ENCODE measurements around the gene IGLON5. TPM values are rescaled to one million over a fixed set of nuclear protein-coding genes. Genes with fewer than 3 reads are reported as not detected.

The IGLON5 gene
- total RNA-seq, 2 donors from 2014 or later: 12.6 TPM; not detected in 1

- H3K4me3 ChIP-seq: no peak overlapping the region
- 87% methylated on average over 13 of the region's 13 CpGs for WGBS
- no peak for DNase-seq (ENCODE audit: low spot score)
- peaks cover 8% of the 10 kb centered on the region for H3K4me1 ChIP-seq (replicated peaks)
- H3K36me3 ChIP-seq: no peaks in the 10 kb centered on the region
- intact Hi-C loops (cut with DNase I): no loop called here
- TF ChIP-seq POLR2A (IDR thresholded peaks at IDR 0.05): no peak
- TF ChIP-seq POLR2AphosphoS5 (IDR thresholded peaks at IDR 0.05): no peak
- TF ChIP-seq CTCF (IDR thresholded peaks at IDR 0.05): no peak
- no peak overlapping the region for H3K27ac ChIP-seq
- H3K27me3 ChIP-seq (replicated peaks; ENCODE audit: insufficient read depth): no peaks in the 10 kb centered on the region
- H3K9me3 ChIP-seq: no peaks in the 10 kb centered on the region
Measured at GRCh38 chr19:51361239-51361638, 49.8 kb downstream of the IGLON5 start.

- peaks cover 8% of the 10 kb centered on the region for H3K4me1 ChIP-seq (replicated peaks)
- no peaks in the 10 kb centered on the region for H3K36me3 ChIP-seq
- TF ChIP-seq POLR2A (IDR thresholded peaks at IDR 0.05): no peak
- TF ChIP-seq POLR2AphosphoS5 (IDR thresholded peaks at IDR 0.05): peak; percentile 19
- no peaks in the 10 kb centered on the region for H3K9me3 ChIP-seq
- DNase-seq (ENCODE audit: low spot score): no peak
- 68% methylated on average over 15 of the region's 15 CpGs for WGBS
- H3K4me3 ChIP-seq: no peak overlapping the region
- H3K27ac ChIP-seq: peak overlapping the region in 1 of 2 donors; percentile 86
- H3K27me3 ChIP-seq (replicated peaks; ENCODE audit: insufficient read depth): no peaks in the 10 kb centered on the region
- intact Hi-C loops (cut with DNase I): loop anchor here (5.0 kb wide), 1 partner anchor 338 kb away; no protein-coding TSS in a partner anchor
Measured at GRCh38 chr19:51364200-51365106, 53.0 kb downstream of the IGLON5 start.

GRCh38 chr19:51365211-51365964 is 53.9 kb downstream of the IGLON5 start:
- WGBS: 13% methylated on average over 10 of the region's 10 CpGs
- peak overlapping the region; percentile 61 to 76 for H3K4me3 ChIP-seq
- TF ChIP-seq POLR2AphosphoS5 (IDR thresholded peaks at IDR 0.05) (no peak), CTCF (IDR thresholded peaks at IDR 0.05) (no peak), POLR2A (IDR thresholded peaks at IDR 0.05) (no peak)
- intact Hi-C loops (cut with DNase I): loop anchor here (5.0 kb wide), 1 partner anchor 337 kb away; no protein-coding TSS in a partner anchor
- DNase-seq (ENCODE audit: low spot score): no peak
- no peaks in the 10 kb centered on the region for H3K9me3 ChIP-seq
- no peaks in the 10 kb centered on the region for H3K27me3 ChIP-seq (replicated peaks; ENCODE audit: insufficient read depth)
- peaks cover 8% of the 10 kb centered on the region for H3K4me1 ChIP-seq (replicated peaks)
- H3K36me3 ChIP-seq: no peaks in the 10 kb centered on the region
- H3K27ac ChIP-seq: peak overlapping the region; percentile 85 to 86

GRCh38 chr19:51365965-51366388 is 54.5 kb downstream of the IGLON5 start, which contains the start of gene ETFB:
ETFB (minus strand) TSS chr19:51366388; CDS start chr19:51366326, 62 bp downstream.
- Histone ChIP-seq H3K36me3 (no peaks in the 10 kb centered on the region), H3K4me3 (peak within 1 kb of the TSS; percentile 61 to 76), H3K9me3 (no peaks in the 10 kb centered on the region), H3K27me3 (replicated peaks; ENCODE audit: insufficient read depth) (no peaks in the 10 kb centered on the region), H3K4me1 (replicated peaks) (peaks cover 8% of the 10 kb centered on the region), H3K27ac (peak within 1 kb of the TSS; percentile 85 to 86)
- under 1% methylated on average over 27 of the region's 27 CpGs for WGBS
- intact Hi-C loops (cut with DNase I): loop anchor here (2.0 to 5.0 kb wide), 2 partner anchors 25 to 336 kb away; no protein-coding TSS in a partner anchor
- TF ChIP-seq POLR2AphosphoS5 (IDR thresholded peaks at IDR 0.05) (no peak), POLR2A (IDR thresholded peaks at IDR 0.05) (no peak), CTCF (IDR thresholded peaks at IDR 0.05) (no peak)
- DNase-seq (ENCODE audit: low spot score): no peak

Data from prostate gland (tissue), 2 donors.